Endothelial cell (in vitro differentiated cells): ENCODE data around the gene AGMAT. TPM values are rescaled to one million over a fixed set of nuclear protein-coding genes. Genes with fewer than 3 reads are reported as not detected.
A peak's percentile ranks its signal among the peaks of the same experiment; 100 is the strongest.

Source experiments
- DNase-seq: peaks from one replicate; pipeline ENCODE4 v3.0.0; 2021; ENCODE audit warnings: low spot score
- H3K27ac Mint-ChIP-seq: one replicate; pipeline ENCODE4 v1.8.0; 2021; ENCODE audit warnings: mixed read lengths, inconsistent platforms; ENCODE audit not compliant: unreplicated experiment
- H3K27me3 Mint-ChIP-seq: one replicate; pipeline ENCODE4 v1.8.0; 2021; ENCODE audit warnings: mild to moderate bottlenecking, moderate library complexity, mixed read lengths, inconsistent platforms; ENCODE audit not compliant: unreplicated experiment
- H3K36me3 Mint-ChIP-seq: one replicate; pipeline ENCODE4 v1.8.0; 2021; ENCODE audit warnings: mild to moderate bottlenecking, low read depth, mixed read lengths, inconsistent platforms; ENCODE audit not compliant: unreplicated experiment
- H3K4me1 Mint-ChIP-seq: one replicate; pipeline ENCODE4 v1.8.0; 2021; ENCODE audit warnings: mild to moderate bottlenecking, mixed read lengths, inconsistent platforms; ENCODE audit not compliant: unreplicated experiment
- H3K4me3 Mint-ChIP-seq: one replicate; pipeline ENCODE4 v1.8.0; 2021; ENCODE audit warnings: mild to moderate bottlenecking, mixed read lengths, inconsistent platforms; ENCODE audit not compliant: unreplicated experiment
- H3K9me3 Mint-ChIP-seq: one replicate; pipeline ENCODE4 v1.8.0; 2021; ENCODE audit warnings: mixed read lengths, inconsistent platforms; ENCODE audit not compliant: unreplicated experiment
- CTCF ChIP-seq: fragments of 200-600 bp; sonication (generic); IDR thresholded peaks from one replicate; pipeline ENCODE4 v1.5.0; 2021; ENCODE audit warnings: antibody characterized with exemption; ENCODE audit not compliant: unreplicated experiment
- total RNA-seq: library from RNA; stranded (reverse); fragmentation: NEBNext Ultra II Directional; extraction: Animal tissue kit (Norgen Biotek cat#: 25700); gene quantifications from one replicate; pipeline ENCODE4 v1.2.1, GENCODE V29; 2021; ENCODE audit not compliant: unreplicated experiment

Gene AGMAT
- total RNA-seq, 1 donor from 2014 or later, result 0.18 TPM

GRCh38 chr1:15550573-15550972 lies 34.3 kb downstream of the AGMAT start:
- Mint-ChIP-seq H3K9me3 (no peaks in the 10 kb centered on the region), H3K27ac (no peak overlapping the region), H3K27me3 (no peaks in the 10 kb centered on the region), H3K4me3 (no peak overlapping the region), H3K36me3 (peaks cover 22% of the 10 kb centered on the region), H3K4me1 (no peaks in the 10 kb centered on the region)
- no peak for DNase-seq
- no peak for TF ChIP-seq CTCF

- H3K4me1 Mint-ChIP-seq, result no peaks in the 10 kb centered on the region
- H3K27ac Mint-ChIP-seq, result no peak overlapping the region
- no peak overlapping the region for H3K4me3 Mint-ChIP-seq
- peaks cover 2% of the 10 kb centered on the region for H3K27me3 Mint-ChIP-seq
- no peak for DNase-seq
- peaks cover 38% of the 10 kb centered on the region for H3K36me3 Mint-ChIP-seq
- no peaks in the 10 kb centered on the region for H3K9me3 Mint-ChIP-seq
- TF ChIP-seq CTCF, result no peak
These were observed 38.2 kb downstream of the AGMAT start for GRCh38 chr1:15546641-15547040.

- no peaks in the 10 kb centered on the region for H3K4me1 Mint-ChIP-seq
- H3K4me3 Mint-ChIP-seq, result peak overlapping the region; percentile 15
- no peaks in the 10 kb centered on the region for H3K9me3 Mint-ChIP-seq
- no peak overlapping the region for H3K27ac Mint-ChIP-seq
- no peak for TF ChIP-seq CTCF
- peaks cover 42% of the 10 kb centered on the region for H3K36me3 Mint-ChIP-seq
- peaks cover 3% of the 10 kb centered on the region for H3K27me3 Mint-ChIP-seq
- no peak for DNase-seq
These were observed 41.0 kb downstream of the AGMAT start for GRCh38 chr1:15543589-15544568.

- no peak overlapping the region for H3K27ac Mint-ChIP-seq
- H3K36me3 Mint-ChIP-seq, result peaks cover 44% of the 10 kb centered on the region
- no peak for DNase-seq
- no peaks in the 10 kb centered on the region for H3K4me1 Mint-ChIP-seq
- H3K4me3 Mint-ChIP-seq, result peak overlapping the region; percentile 15
- H3K27me3 Mint-ChIP-seq, result peaks cover 5% of the 10 kb centered on the region
- no peak for TF ChIP-seq CTCF
- no peaks in the 10 kb centered on the region for H3K9me3 Mint-ChIP-seq
These were observed 41.6 kb downstream of the AGMAT start for GRCh38 chr1:15543251-15543588.
